OCI-LY3 (cell line): ENCODE measurements around the gene B4GALNT2.

Experiments
- CTCF ChIP-seq: fragments of 200-600, 300-600 bp; sonication (generic); IDR thresholded peaks from 2 replicates; pipeline ENCODE4 v1.5.1; 2014; ENCODE audit warnings: antibody characterized with exemption, low read length, low read depth
- EZH2phosphoT487 ChIP-seq: fragments of 200-600 bp; shearing (Covaris generic); IDR thresholded peaks from 2 replicates; pipeline ENCODE4 v1.6.1; 2018; ENCODE audit warnings: antibody characterized with exemption, mixed run types, low read depth

- TF ChIP-seq CTCF (peak; percentile 93), EZH2phosphoT487 (no peak)
Measured at GRCh38 chr17:49180303-49180702, 47.7 kb downstream of the B4GALNT2 start.
